GM18498 (cell line): ENCODE data around the gene PPP1R13B.

ENCODE experiments used
- ATAC-seq: cut with Tn5 transposase; IDR thresholded peaks from one replicate; pipeline ENCODE4 v1.9.1; 2021; ENCODE audit warnings: mild to moderate bottlenecking, moderate library complexity; ENCODE audit not compliant: unreplicated experiment

PPP1R13B gene

DNA sequence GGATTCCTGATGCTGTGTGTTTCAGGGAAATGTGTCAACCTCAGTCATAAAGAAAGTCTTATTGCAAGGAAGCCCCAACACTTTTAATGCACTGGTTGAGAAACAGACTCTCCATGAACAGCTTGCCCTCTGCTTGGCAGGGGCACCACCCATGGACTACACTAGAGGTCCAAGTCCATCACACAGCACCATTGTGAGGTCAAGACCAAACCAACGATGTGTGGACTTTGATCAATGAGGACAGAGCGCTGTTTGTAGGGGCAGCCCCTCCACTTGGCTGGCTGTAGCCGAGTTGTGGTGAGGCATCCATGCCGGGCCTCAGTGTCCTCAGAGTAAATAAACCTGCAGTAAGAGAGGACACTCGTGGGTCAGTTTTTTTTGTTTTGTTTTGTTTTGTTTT lies 102.0 kb downstream of the PPP1R13B start:
- no peak for ATAC-seq

- no peak for ATAC-seq
These were observed 102.6 kb downstream of the PPP1R13B start for GRCh38 chr14:103744621-103745395.

GRCh38 chr14:103743691-103744090 lies 103.7 kb downstream of the PPP1R13B start:
- ATAC-seq, result no peak

- no peak for ATAC-seq
These were observed 104.7 kb downstream of the PPP1R13B start for GRCh38 chr14:103742499-103743255.

GRCh38 chr14:103741876-103742275 lies 105.5 kb downstream of the PPP1R13B start:
- ATAC-seq, result no peak

GRCh38 chr14:103740991-103741689 lies 106.2 kb downstream of the PPP1R13B start:
- no peak for ATAC-seq

GRCh38 chr14:103739793-103740501 lies 107.4 kb downstream of the PPP1R13B start:
- no peak for ATAC-seq

- ATAC-seq, result no peak
These were observed 107.9 kb downstream of the PPP1R13B start for GRCh38 chr14:103739466-103739792.

DNA sequence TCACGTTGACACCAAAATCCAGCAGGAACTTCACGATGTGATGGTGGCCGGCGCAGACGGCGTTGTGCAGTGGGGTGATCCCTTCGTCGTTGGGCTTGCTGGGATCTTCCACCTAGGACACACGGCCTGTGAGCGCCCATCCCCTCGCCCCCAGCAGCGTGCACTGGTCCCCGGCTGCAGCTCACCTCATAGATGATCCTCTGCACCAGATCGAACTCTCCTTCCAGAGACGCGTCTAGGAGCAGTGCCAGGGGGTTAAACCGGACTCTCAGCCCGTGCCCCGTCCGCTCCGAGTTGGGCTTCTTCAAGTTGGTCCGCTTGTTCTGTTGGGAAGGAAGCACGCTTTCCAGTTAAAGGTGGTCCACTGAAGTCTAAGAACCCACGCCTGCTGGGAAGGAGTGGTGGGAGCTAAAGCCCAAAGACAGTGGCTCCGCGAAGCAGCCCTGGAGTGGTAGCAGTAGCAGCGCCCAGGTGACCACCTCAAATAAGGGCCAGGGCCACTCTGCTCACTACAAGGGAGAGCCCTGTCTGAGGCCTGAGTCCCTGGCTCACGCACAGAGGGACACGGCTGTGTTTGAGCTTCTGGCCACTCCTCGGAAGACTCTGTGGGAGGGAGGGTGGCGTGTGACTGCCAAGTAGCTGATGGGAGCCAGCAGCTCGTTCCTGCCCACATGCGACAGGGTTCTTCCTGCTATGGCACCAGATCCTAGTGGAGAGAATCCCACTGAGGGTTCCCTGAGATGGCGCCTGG lies 108.5 kb downstream of the PPP1R13B start:
- ATAC-seq, result no peak

- ATAC-seq, result no peak
These were observed 109.2 kb downstream of the PPP1R13B start for GRCh38 chr14:103738166-103738565.

DNA sequence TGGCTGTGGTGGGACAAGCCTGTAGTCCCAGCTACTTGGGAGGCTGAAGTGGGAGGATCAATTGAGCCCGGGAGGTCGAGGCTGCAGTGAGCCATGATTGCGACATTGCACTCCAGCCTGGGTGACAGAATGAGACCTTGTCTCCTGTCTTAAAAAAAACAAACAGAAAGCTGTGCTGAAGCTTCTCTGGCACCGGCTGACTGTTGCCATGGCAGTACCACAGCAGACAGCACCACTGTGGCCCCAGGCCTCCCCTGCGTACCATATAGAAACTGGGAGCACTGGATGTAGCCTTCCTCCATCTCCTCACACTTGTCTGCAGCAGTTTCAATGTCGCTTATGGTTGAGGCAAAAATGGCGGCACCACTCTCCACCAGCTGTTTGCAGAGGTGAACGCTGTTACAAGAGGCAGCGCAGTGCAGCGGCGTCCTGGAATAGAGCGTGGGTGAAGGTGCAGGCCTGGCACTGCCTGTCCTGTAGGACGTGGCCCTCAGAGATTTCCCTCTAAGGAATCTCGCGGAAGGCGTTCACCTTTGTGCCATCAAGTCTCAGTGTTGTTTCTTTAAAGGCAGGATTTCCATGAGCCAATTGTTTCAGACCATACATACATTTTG lies 109.8 kb downstream of the PPP1R13B start:
- no peak for ATAC-seq

- no peak for ATAC-seq
These were observed 110.6 kb downstream of the PPP1R13B start for GRCh38 chr14:103736546-103737431.

DNA sequence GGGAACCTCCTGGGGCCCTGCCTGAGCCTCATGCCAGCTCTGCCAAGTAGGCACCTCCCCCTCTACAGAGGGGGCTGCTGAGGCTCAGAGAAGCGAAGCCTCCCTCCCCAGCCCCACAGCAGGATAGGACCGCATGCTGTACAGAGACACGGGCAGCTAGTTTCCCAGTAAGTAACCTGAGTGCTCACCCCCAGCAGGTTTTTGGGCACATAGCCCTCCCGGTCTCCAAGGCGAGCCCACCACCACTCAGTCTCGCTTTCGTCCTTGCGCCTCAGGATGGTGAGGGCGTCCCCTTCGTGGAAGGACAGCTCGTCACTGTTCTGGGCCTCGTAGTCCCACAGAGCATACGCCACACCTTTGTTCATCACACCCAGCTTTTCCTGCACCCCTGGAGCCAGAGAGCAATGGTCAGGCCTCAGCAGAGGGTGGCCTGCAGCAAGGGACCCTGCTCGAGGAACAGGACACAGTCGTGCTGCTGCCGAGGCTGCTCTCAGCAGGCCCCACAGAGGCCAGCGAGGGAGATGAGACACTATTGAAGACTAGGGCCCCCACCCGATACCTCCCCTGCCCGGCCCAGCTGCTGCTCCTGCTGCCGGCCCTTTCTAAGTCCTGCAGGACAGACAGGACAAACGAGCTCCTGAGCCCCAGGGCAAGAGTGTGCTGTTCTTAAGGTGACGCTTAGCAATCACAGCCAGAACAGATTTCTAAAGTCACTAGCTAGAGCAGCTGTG lies 111.4 kb downstream of the PPP1R13B start:
- ATAC-seq, result no peak

- no peak for ATAC-seq
These were observed 111.9 kb downstream of the PPP1R13B start for GRCh38 chr14:103735439-103735814.

GRCh38 chr14:103735022-103735421 lies 112.4 kb downstream of the PPP1R13B start:
- ATAC-seq, result no peak

DNA sequence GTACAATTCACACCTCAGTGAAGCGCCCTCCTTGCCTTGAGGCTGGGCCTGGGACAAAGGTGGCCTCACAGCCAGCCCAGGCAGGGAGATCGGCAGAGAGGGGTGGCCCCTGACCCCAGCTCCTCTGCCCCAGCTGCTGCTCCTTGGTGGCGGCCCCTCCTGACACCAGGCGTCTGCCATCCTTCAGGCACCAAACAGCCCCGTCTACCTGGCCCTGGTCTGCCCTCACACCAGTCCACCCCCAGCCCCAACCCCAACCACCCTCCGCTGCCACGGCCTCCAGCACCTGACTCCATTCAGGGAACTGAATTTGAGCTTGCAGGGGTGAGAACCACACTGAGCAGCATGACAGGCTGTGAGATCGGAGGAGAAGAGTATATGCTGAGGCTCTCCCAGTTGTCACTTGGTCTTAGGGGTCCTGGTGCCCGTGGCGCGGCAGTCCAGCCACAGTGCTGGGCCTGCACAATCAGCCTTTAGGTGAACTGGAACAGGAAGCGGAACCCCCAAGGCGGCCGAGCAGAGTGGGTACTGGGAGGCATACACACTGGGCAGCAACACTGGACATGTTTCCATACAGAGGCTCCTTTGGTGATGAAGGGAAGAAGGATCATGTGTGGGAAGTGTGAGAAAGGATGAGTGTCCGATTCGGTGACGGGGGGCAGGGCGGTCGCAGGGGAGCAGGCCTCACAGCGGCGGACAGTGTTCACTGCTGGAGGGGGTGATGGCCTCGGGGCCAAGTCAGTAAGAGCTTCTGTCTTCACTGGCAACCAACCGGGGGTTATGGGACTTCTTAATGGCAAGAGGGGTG lies 113.1 kb downstream of the PPP1R13B start:
- ATAC-seq, result no peak

DNA sequence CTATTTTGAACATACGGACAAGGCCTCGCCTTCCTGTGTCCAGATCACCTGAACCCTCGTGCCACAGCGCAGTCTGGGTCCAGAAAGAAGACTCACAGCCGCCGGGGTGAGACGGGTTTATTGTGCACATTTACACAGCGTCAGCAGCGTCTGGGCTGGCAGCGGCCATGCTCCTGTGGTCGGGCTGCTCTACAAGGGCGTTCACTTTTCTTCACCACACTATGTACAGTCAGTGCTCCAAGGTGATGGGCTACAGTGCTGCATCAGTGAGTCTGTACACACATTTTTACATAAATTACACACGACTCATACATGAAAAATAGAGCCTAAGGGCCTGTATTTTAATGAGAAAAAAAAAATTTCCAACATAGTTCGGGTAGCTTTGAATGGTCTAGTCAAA lies 113.7 kb downstream of the PPP1R13B start:
- no peak for ATAC-seq
